Adipose tissue (tissue), 3 donors: ENCODE results near the gene MACROD2. TPM values are rescaled to one million over a fixed set of nuclear protein-coding genes. Genes with fewer than 3 reads are reported as not detected.

Source experiments
- H3K27ac ChIP-seq: one replicate; pipeline ENCODE4 v1.5.1; 2013; ENCODE audit warnings: low read depth, low read length
- WGBS, 3 donors: extraction: QIAGEN DNeasy Blood & Tissue Kit; methylation state at CpG; one replicate each; pipeline ENCODE4 v1.1.7; 2013; 5-methylcytosine and 5-hydroxymethylcytosine counted together
- polyA plus RNA-seq, 3 donors: library from polyadenylated mRNA; stranded (reverse); fragments of 200-250 nt; gene quantifications; one replicate each; pipeline ENCODE4 v1.2.3, GENCODE V29; 2013
- donor health status: healthy with polysubstance abuse.
- donor health status: Bipolar disorder and iron deficiency.
- donor health status: healthy.

MACROD2 gene
- polyA plus RNA-seq, 3 donors = 0.11 to 0.98 (median 0.56) TPM

DNA sequence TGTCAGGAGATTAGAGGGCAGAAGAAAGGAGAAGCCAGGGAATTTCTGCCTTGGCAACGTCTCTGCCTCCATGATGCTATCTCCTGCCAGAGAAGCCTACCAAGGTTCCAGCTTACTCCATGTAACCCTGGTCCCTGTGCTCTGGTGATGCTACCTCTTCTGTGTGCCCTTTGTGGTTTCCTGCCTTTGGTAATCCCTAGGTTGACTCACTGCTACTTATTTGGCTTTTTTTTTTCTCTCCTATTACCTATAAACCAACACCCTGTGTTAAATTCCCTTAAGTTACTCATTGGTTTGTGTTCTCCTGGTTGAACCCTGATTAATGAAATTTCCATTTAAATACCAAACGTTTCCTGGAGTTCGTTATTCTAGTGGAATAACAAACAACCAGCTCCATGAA, 869.9 kb downstream of the MACROD2 start:
- H3K27ac ChIP-seq = no peak overlapping the region
- 58 to 76% (median 64%) methylated on average over 3 of the region's 3 CpGs for WGBS, 3 donors

GRCh38 chr20:14865731-14866130, 870.4 kb downstream of the MACROD2 start:
- H3K27ac ChIP-seq = no peak overlapping the region

- 63 to 73% (median 70%) methylated on average over 4 of the region's 4 CpGs for WGBS, 3 donors
- no peak overlapping the region for H3K27ac ChIP-seq
Measured at GRCh38 chr20:14866841-14867514, 871.7 kb downstream of the MACROD2 start.

DNA sequence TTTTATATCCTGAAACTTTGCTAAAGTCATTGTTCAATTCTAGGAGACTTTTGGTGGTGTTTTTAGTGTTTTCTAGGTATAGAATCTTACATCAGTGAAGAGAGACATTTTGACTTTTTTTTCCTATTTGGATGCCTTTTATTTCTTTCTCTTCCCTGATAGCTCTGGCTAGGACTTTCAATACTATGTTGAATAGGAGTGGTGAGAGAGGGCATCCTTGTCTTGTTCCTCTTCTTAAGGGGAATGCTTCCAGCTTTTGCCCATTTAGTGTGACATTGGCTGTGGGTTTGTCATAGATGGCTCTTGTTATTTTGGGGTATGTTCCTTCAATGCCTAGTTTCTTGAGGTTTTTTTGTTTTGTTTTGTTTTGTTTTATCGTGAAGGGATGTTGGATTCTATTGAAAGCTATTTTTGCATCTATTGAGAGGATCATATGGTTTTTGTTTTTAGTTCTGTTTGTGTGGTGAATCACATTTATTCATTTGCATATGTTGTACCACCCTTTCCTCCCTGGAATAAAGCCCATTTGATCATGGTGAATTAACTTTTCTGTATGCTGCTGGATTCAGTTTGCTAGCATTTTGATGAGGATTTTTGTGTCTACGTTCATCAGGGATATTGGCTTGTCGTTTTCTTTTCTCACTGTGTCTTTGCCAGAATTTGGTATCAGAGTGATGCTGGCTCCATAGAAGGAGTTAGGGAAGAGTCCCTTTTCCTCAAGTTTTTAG, 882.1 kb downstream of the MACROD2 start:
- 81 to 89% (median 83%) methylated on average over 3 of the region's 3 CpGs for WGBS, 3 donors

DNA sequence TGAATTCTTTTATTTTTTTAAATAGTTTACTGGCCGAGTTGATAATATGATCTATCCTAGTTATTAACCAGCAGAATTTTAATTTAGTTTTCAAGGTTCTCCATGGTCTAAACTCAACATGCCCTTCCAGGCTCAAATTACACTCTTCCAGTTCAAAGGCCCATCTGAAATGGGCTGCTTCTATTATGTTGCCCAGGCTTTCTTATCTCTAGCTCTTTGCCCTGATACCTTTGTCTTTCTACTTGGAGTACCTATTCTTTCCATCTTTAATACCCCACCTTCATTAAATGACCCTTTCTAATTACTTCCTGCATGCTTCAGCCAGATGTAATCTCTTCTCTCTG, 883.3 kb downstream of the MACROD2 start:
- 82 to 94% (median 93%) methylated on average over 1 of the region's 1 CpG for WGBS, 3 donors
- H3K27ac ChIP-seq = no peak overlapping the region

More for the DNA sequence above, 882.1 kb downstream of the MACROD2 start:
- H3K27ac ChIP-seq = no peak overlapping the region

DNA sequence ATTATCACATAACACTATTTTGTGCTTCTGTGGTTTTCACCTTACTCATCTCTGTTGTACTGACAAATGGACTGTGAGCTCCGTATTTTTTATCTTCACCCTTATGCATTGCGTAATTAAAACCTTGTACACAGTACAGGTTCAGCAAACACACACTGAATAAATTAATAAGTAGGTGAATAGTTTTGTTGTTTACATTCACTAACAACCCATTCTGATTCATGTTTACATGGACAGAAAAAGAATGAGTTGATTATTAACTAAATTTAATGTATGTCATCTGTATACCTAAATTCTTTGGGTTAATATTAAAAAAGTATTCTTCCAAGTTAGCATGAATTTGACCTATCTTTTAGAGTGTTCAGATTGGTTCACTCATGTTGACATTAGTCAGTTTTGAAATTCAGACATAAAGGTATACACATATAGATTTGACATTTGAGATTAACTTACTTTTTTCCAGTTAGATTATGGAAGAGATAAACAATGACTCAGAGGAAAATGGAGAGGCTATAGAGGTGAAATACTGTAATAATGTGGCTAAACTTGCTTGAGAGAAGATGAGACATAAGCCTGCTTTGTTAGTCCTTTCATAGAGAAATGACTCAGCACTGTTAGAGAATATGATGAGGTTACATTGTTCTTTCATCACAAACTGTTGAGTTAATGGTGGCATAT, 883.8 kb downstream of the MACROD2 start:
- no peak overlapping the region for H3K27ac ChIP-seq
- 64 to 84% (median 83%) methylated on average over 2 of the region's 2 CpGs for WGBS, 3 donors

DNA sequence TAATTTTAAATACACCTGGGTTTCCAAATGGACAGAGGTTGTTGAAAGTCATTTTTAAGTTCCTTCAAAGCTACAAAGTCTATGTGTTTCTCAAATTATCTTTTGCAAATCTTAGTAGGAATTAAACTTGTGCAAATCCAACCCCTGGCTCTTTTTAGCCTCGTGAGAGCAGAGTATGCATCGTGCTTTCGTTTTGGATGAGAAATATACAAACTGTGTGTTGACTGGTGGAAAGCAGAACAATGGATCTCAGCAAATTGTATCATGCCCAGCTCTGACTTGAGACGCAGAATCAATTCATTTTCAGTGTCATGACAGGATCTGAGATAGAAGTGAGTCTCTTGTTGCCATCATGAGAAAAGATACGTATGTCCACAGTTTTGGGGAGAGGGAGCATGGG, 884.5 kb downstream of the MACROD2 start:
- 79 to 93% (median 79%) methylated on average over 5 of the region's 5 CpGs for WGBS, 3 donors

GRCh38 chr20:14881518-14881917, 886.2 kb downstream of the MACROD2 start:
- no peak overlapping the region for H3K27ac ChIP-seq
- WGBS, 3 donors = 86 to 97% (median 93%) methylated on average over 2 of the region's 2 CpGs

More for the DNA sequence above, 884.5 kb downstream of the MACROD2 start:
- H3K27ac ChIP-seq = no peak overlapping the region

GRCh38 chr20:14882157-14882556, 886.8 kb downstream of the MACROD2 start:
- WGBS, 3 donors = 66 to 74% (median 74%) methylated on average over 2 of the region's 2 CpGs
- H3K27ac ChIP-seq = no peak overlapping the region

DNA sequence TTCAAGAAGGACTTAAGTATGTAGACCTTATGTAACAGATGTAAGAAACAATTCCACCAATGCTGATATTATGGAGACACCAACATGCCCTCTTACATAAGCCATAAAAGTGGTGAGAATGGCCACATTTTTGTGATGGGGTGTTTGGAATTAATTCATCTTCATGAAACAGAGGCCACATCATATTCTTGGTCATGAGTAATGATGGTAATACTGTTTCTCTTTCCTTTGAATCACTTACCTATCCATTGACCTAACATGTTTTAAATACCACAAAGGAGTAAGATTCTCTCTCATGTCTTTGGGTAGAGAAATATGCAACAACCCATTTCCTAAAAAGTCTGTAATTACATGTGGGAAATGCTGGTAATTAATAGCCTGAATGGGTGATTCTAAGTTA, 887.5 kb downstream of the MACROD2 start:
- H3K27ac ChIP-seq = no peak overlapping the region

- 82 to 94% (median 82%) methylated on average over 1 of the region's 1 CpG for WGBS, 3 donors
Measured at GRCh38 chr20:14883324-14883723, 888.0 kb downstream of the MACROD2 start.

GRCh38 chr20:14885661-14886060, 890.3 kb downstream of the MACROD2 start:
- H3K27ac ChIP-seq = no peak overlapping the region
- 74 to 89% (median 86%) methylated on average over 1 of the region's 1 CpG for WGBS, 3 donors

More at GRCh38 chr20:14883324-14883723, 888.0 kb downstream of the MACROD2 start:
- no peak overlapping the region for H3K27ac ChIP-seq

GRCh38 chr20:14888134-14888533, 892.8 kb downstream of the MACROD2 start:
- no peak overlapping the region for H3K27ac ChIP-seq
- WGBS, 3 donors = 48 to 71% (median 70%) methylated on average over 3 of the region's 3 CpGs

DNA sequence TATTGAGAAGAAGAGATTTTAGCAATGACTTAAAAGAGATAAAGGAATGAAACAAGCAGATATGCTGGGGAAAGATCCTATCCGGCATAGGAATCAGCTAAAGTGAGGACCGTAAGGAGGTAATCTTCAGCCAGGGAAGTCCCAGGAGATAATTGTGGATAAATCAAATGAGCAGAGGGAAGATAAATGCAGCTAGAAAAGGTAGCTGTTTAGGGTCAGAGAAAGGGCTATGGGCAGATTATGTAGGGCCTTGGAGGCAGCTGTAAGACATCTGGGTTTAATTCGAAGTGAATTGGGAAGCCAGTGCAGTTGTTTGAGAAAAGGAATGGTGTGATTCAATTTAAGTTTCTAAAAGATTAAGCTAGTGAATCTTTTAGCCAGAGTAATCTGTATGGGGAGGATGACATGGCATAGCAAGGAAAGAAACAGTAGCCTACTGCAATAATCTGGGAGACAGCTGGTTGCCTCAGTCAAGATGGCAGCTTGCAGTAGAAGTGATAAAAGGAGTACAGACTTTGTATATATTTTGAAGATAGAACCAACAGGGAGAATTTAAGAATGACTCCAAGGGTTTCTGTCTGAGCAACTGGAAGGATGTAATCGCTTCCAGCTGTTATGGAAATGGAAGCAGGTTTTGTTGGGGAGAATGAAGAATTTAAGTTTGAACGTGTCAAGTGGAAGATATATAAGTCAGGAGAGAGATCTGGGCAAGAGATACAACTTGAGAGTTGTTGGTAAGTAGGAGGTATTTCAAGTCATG, 894.4 kb downstream of the MACROD2 start:
- 67 to 82% (median 78%) methylated on average over 5 of the region's 5 CpGs for WGBS, 3 donors
- H3K27ac ChIP-seq = no peak overlapping the region

DNA sequence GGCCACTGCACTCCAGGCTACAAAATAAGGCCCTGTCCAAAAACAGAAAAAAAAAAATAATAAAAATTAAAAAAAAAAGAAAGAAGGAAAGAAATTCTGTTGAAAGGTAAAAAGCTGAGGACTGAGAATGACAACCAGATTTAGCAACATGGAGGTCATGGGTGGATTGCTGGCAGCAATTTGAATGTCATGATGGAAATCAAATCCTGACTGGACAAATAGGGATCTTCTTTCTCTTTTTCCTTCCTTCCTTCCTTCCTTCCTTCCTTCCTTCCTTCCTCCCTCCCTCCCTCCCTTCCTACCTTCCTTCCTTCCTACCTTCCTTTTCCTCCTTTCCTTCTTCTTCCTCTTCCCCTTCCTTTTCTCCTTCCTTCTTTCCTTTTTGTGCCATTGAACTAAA, 895.4 kb downstream of the MACROD2 start:
- H3K27ac ChIP-seq = no peak overlapping the region

- WGBS, 3 donors = 77 to 92% (median 90%) methylated on average over 4 of the region's 4 CpGs
- H3K27ac ChIP-seq = no peak overlapping the region
Measured at GRCh38 chr20:14892782-14893181, 897.5 kb downstream of the MACROD2 start.

DNA sequence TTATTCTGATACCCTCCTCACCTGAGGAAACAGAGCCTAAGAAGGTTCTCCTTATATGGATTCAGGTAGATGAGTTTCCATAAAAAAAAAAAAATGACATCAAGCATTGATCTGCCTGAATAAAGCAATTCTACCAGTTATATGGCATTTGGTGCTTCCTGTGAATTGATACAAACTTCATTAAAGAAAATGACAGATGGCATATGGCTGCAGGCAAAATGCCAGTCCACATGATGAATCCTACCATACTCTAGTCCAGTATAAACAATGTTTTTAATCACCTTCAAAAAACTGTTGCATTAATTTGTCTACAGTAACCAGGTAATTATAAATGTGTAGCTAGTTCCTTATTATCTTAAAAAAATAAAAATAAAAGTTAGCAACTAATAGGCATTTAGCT, 901.3 kb downstream of the MACROD2 start:
- no peak overlapping the region for H3K27ac ChIP-seq

DNA sequence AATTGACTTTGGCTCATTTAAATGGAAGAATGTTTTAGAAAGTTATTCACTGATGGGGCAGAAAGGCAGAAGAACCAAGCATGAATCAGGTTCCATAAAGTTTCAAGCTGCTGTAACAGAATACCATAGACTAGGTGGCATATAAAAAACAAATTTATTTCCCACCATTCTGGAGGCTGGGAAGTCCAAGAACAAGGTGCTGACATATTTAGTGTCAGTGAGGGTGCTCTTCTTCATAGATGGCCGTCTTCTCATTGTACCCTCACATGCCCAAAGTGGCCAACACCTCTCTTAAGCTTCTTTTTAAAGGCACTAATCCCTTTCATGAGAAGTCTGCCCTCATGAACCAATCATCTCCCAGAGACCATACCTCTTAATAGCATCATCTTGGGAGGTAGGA, 902.3 kb downstream of the MACROD2 start:
- H3K27ac ChIP-seq = no peak overlapping the region
- WGBS, 3 donors = 84 to 100% (median 90%) methylated on average over 1 of the region's 1 CpG

DNA sequence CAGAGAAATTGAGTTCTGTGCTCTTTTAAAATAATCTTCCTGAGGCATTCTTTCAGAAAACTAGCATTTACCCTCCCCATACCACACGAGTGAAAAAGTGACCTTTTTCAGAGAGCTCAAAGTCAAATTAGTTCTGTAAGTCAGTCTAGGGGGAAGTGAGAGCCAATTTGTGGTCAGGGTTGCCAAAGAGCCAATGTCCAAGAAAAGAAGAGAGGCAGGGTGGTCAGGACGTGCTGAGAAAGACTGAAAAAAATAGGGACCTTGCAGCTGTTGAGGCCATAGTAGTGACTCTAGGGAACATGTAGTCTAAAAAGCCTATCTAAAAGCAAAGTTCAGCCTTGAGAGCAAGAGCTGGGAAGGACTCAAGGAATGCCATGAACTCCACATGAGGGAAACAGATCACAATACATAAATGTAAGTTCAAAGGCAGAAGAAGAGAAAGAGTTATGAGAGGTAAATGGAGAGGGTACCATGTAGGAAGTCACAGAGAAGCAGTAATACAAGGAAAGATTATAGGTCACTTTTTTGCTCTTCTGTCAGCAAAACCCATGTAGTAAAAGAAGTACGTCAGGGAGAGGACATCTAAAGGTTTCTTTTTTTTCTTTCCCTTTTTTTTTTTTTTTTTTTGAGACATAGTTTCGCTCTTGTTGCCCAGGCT, 907.2 kb downstream of the MACROD2 start:
- no peak overlapping the region for H3K27ac ChIP-seq
- WGBS, 3 donors = 67 to 85% (median 70%) methylated on average over 4 of the region's 4 CpGs
